A673 (cell line): ENCODE data around the gene TACC2.

Experiments
- CTCF ChIP-seq: fragments of 300-800, 200-600 bp; sonication (generic); conservative IDR thresholded peaks from 2 replicates; pipeline ENCODE4 v1.5.1; 2017; ENCODE audit warnings: low read depth, mild to moderate bottlenecking, antibody characterized with exemption, low read length, moderate library complexity, mixed read lengths
- EZH2 ChIP-seq: fragments of 200-600 bp; sonication (generic); IDR thresholded peaks from 2 replicates; pipeline ENCODE4 v1.6.1; 2017; ENCODE audit warnings: borderline replicate concordance, low read depth, mild to moderate bottlenecking, mixed read lengths, antibody characterized with exemption, low read length; ENCODE audit not compliant: poor library complexity, severe bottlenecking

GRCh38 chr10:122020226-122020625, 31.3 kb downstream of the TACC2 start:
- TF ChIP-seq CTCF = no peak
- TF ChIP-seq EZH2 = no peak
